GM12891 (cell line): ENCODE measurements around the gene HCCS.
"Not testable (repeated sequence)": the region's sequence is repeated elsewhere in the genome, so short reads cannot be mapped to it uniquely, and the experiment has no call there.

Experiments used
- PAX5 ChIP-seq: IDR thresholded peaks from 2 replicates; pipeline ENCODE4 v1.6.1; 2011; ENCODE audit warnings: low read length, moderate library complexity, mild to moderate bottlenecking; ENCODE audit not compliant: insufficient read depth, severe bottlenecking
- POLR2A ChIP-seq: IDR thresholded peaks from 2 replicates; pipeline ENCODE4 v1.6.1; 2011; ENCODE audit warnings: low read depth, low read length, control low read depth
- POLR2AphosphoS5 ChIP-seq: IDR thresholded peaks from 2 replicates; pipeline ENCODE4 v1.6.1; 2011; ENCODE audit warnings: low read depth, low read length, control low read depth

DNA sequence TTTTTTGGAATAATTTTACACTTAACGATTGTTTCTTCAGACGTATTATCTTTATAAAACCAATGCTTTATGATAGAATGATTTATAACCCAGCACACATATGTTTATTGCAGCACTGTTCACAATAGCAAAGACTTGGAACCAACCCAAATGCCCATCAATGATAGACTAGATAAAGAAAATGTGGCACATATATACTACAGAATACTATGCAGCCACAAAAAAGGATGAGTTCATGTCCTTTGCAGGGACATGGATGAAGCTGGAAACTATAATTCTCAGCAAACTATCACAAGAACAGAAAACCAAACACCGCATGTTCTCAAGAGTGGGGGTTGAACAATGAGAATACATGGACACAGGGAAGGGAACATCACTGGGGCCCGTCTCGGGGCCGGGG lies 12.0 kb downstream of the HCCS start:
- not testable (repeated sequence) for TF ChIP-seq PAX5, POLR2A, POLR2AphosphoS5
